Measurements from ENCODE around the gene CITED4. TPM values are rescaled to one million over a fixed set of nuclear protein-coding genes. Genes with fewer than 3 reads are reported as not detected.

Gene CITED4
- total and polyA plus RNA-seq, 9 of the 15 experiments (the other 6 are each of a cell fraction or from before 2014, with no cell fraction given) = 0.11 to 1.2 (median 0.17) TPM; not detected in 2

DNA sequence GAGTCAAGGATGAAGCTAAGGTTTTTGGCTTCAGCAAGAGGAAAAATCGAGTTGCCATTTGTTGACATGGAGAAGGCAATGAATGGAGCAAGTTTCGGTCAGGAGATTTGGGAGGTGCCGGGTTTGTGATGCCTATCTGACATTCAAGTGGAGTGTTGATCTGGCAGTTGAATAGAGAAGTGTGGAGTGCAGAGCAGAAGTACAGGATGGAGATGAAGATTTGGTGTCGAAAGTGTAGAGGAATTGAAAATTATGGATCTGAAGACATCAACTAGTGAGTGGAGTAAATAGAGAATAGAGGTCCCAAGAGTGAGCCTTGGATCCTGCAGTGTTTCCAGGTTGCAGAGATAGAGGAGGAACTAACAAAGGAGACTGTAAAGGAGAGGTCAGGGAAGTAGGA lies 25.9 kb downstream of the CITED4 start:
- Histone ChIP-seq H3K4me2 (ENCODE audit: insufficient read depth, low read length) (no peak overlapping the region; the same call in 1 of the 2 replicates), H3K9me1 (ENCODE audit: control insufficient read depth, insufficient read depth, low read length) (no peaks in the 10 kb centered on the region), H4K20me1 (replicated peaks; ENCODE audit: control insufficient read depth, insufficient read depth, low read length) (no peaks in the 10 kb centered on the region), H3K27ac (ENCODE audit: extremely low read depth, low read depth, low read length) (no peak overlapping the region), H3K79me2 (ENCODE audit: control insufficient read depth, insufficient read depth, low read length) (no peaks in the 10 kb centered on the region), H3K9ac (ENCODE audit: insufficient read depth in 1 of 2, low read depth in 2 of 2, low read length in 2 of 2) (no peak overlapping the region), H3K4me3 (no peak overlapping the region), H2AFZ (ENCODE audit: low read depth, low read length) (no peak overlapping the region), H3K27me3 (ENCODE audit: control insufficient read depth in 2 of 2, insufficient read depth in 2 of 2, low read length in 2 of 2) (no peaks in the 10 kb centered on the region), H3K4me1 (replicated peaks in 1 of 2; ENCODE audit: control insufficient read depth in 2 of 2, insufficient read depth in 2 of 2, low read length in 2 of 2) (peaks cover 40 to 47% of the 10 kb centered on the region in 2 experiments), H3K36me3 (ENCODE audit: control insufficient read depth, insufficient read depth, low read length) (no peaks in the 10 kb centered on the region; the same call in 2 of the 3 replicates), H3K9me3 (replicated peaks; ENCODE audit: control insufficient read depth, insufficient read depth, low read depth, low read length) (no peaks in the 10 kb centered on the region)
- no peak for ATAC-seq
- no peak for FAIRE-seq
- no peak for DNase-seq (ENCODE audit: extremely low read depth in 1 of 4, low spot score in 3 of 4)
- WGBS (ENCODE audit: insufficient coverage, low coverage, missing lambda C conversion rate) = 8% methylated on average over 4 of the region's 4 CpGs
- ChIA-PET CTCF (ENCODE audit: low intra/inter-chr PET ratio) (no interaction called here), POLR2A (interaction anchor here (0.7 to 1.2 kb wide), 3 partner anchors 9 to 167 kb away, joined by 3 to 5 read pairs (median 4); no protein-coding TSS in a partner anchor)
- TF ChIP-seq MLLT1 (IDR thresholded peaks at IDR 0.05) (peak in 1 of 2 experiments; percentile 51; a peak in 1 of 4 replicates), TSC22D4 (tag; IDR thresholded peaks at IDR 0.05) (no peak), ZNF766 (CRISPR knock-in tag; conservative IDR thresholded peaks at IDR 0.05) (0 out of 2 replicates have a peak, but pooled peaks have one; percentile 33), NFIX (CRISPR knock-in tag; IDR thresholded peaks at IDR 0.05; ENCODE audit: low read depth) (no peak), RCOR1 (IDR thresholded peaks at IDR 0.05; ENCODE audit: borderline replicate concordance in 1 of 2, low read depth in 2 of 2, low read length in 2 of 2) (0 out of 4 replicates have a peak, but pooled peaks of 1 of the 2 experiments have one; percentile 17), PKNOX1 (IDR thresholded peaks at IDR 0.05) (peak; percentile 35; the same call in 1 of the 2 replicates), SRSF1 (IDR thresholded peaks at IDR 0.05; ENCODE audit: low read depth, low read length) (no peak), SPI1 (IDR thresholded peaks at IDR 0.05; ENCODE audit: borderline replicate concordance, low read depth, low read length) (peak; percentile 11; the same call in 1 of the 2 replicates), HNRNPH1 (optimal IDR thresholded peaks at IDR 0.05; ENCODE audit: low read depth, low read length) (no peak)
- in situ Hi-C loops (cut with MboI) = no loop called here
- intact Hi-C loops (cut with micrococcal nuclease) = no loop called here
- no TSS peak for BruUV-seq (replicated peaks)

Data from K562 (cell line).